HL-60 (cell line): ENCODE measurements around the gene DENND4B.

Source experiments
- POLR2AphosphoS5 ChIP-seq: IDR thresholded peaks from 2 replicates; pipeline ENCODE4 v1.6.1; 2012; ENCODE audit warnings: low read depth
- SPI1 ChIP-seq: IDR thresholded peaks from 2 replicates; pipeline ENCODE4 v1.6.1; 2012; ENCODE audit warnings: low read depth, mild to moderate bottlenecking, borderline replicate concordance
- TF ChIP-seq, protein P1 (sequence below): IDR thresholded peaks from one replicate; pipeline ENCODE4 v1.5.1; 2011; ENCODE audit warnings: low read length, control low read depth, inconsistent platforms; ENCODE audit not compliant: insufficient read depth
- TF ChIP-seq, protein P2 (sequence below): IDR thresholded peaks from 2 replicates; pipeline ENCODE4 v1.6.1; 2012; ENCODE audit warnings: low read depth; ENCODE audit not compliant: insufficient replicate concordance

DNA sequence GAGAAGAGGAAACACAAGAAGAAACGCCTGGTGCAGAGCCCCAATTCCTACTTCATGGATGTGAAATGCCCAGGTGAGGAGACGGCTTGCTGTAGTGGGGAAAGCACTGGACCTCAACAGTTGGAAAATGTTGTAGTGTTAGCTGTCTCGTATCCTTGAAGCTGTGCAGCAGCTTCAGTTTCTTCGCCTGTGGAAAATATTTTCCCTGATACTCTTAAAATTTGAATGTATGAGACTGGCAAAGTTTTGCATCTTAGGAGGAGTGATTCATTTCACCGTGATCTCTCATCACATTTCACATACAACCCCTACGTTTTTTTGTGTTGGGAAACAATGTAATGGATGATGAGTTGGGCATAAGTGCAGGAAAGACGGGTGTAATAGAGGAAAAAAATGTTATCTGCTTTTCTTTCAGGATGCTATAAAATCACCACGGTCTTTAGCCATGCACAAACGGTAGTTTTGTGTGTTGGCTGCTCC lies 44.7 kb upstream of the DENND4B start:
- TF ChIP-seq, protein P1, sequence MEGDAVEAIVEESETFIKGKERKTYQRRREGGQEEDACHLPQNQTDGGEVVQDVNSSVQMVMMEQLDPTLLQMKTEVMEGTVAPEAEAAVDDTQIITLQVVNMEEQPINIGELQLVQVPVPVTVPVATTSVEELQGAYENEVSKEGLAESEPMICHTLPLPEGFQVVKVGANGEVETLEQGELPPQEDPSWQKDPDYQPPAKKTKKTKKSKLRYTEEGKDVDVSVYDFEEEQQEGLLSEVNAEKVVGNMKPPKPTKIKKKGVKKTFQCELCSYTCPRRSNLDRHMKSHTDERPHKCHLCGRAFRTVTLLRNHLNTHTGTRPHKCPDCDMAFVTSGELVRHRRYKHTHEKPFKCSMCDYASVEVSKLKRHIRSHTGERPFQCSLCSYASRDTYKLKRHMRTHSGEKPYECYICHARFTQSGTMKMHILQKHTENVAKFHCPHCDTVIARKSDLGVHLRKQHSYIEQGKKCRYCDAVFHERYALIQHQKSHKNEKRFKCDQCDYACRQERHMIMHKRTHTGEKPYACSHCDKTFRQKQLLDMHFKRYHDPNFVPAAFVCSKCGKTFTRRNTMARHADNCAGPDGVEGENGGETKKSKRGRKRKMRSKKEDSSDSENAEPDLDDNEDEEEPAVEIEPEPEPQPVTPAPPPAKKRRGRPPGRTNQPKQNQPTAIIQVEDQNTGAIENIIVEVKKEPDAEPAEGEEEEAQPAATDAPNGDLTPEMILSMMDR = no peak
- no peak for TF ChIP-seq POLR2AphosphoS5
- TF ChIP-seq, protein P2, sequence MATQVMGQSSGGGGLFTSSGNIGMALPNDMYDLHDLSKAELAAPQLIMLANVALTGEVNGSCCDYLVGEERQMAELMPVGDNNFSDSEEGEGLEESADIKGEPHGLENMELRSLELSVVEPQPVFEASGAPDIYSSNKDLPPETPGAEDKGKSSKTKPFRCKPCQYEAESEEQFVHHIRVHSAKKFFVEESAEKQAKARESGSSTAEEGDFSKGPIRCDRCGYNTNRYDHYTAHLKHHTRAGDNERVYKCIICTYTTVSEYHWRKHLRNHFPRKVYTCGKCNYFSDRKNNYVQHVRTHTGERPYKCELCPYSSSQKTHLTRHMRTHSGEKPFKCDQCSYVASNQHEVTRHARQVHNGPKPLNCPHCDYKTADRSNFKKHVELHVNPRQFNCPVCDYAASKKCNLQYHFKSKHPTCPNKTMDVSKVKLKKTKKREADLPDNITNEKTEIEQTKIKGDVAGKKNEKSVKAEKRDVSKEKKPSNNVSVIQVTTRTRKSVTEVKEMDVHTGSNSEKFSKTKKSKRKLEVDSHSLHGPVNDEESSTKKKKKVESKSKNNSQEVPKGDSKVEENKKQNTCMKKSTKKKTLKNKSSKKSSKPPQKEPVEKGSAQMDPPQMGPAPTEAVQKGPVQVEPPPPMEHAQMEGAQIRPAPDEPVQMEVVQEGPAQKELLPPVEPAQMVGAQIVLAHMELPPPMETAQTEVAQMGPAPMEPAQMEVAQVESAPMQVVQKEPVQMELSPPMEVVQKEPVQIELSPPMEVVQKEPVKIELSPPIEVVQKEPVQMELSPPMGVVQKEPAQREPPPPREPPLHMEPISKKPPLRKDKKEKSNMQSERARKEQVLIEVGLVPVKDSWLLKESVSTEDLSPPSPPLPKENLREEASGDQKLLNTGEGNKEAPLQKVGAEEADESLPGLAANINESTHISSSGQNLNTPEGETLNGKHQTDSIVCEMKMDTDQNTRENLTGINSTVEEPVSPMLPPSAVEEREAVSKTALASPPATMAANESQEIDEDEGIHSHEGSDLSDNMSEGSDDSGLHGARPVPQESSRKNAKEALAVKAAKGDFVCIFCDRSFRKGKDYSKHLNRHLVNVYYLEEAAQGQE = no peak
- no peak for TF ChIP-seq SPI1
